HepG2 (cell line): Measurements from ENCODE around the gene KATNB1. TPM values are rescaled to one million over a fixed set of nuclear protein-coding genes. Genes with fewer than 3 reads are reported as not detected.

Source experiments
- ARHGAP35 ChIP-seq: sonication (generic); formaldehyde crosslinking; IDR thresholded peaks from 2 replicates; pipeline ENCODE4 v1.9.0; 2022; ENCODE audit warnings: mild to moderate bottlenecking, inconsistent platforms, moderate library complexity, missing genetic modification reagents, borderline replicate concordance
- ATAD3A ChIP-seq: sonication (generic); formaldehyde crosslinking; IDR thresholded peaks from 2 replicates; pipeline ENCODE4 v1.4.0; 2020; ENCODE audit warnings: missing genetic modification reagents
- CAMTA2 ChIP-seq: sonication (generic); formaldehyde crosslinking; IDR thresholded peaks from 2 replicates; pipeline ENCODE4 v1.4.0; 2020; ENCODE audit warnings: mild to moderate bottlenecking, missing genetic modification reagents, borderline replicate concordance
- FOXA1 ChIP-seq, 2 experiments: fragments of 450-650 bp in 1 of 2; sonication (generic) in 1 of 2; formaldehyde crosslinking in 1 of 2; IDR thresholded peaks; 2 replicates each; pipeline versions ENCODE4 v1.4.0 to v1.6.1; 2016 to 2020; ENCODE audit warnings: missing genetic modification reagents in 1 of 2
- HNF4G ChIP-seq, 2 experiments: sonication (generic) in 1 of 2; formaldehyde crosslinking in 1 of 2; IDR thresholded peaks; 2 replicates each; pipeline versions ENCODE4 v1.4.0 to v1.6.1; 2011 to 2020; ENCODE audit warnings: borderline replicate concordance in 2 of 2, low read depth in 2 of 2, mild to moderate bottlenecking in 2 of 2, low read length in 1 of 2, missing genetic modification reagents in 1 of 2, moderate library complexity in 1 of 2
- KLF13 ChIP-seq: sonication (generic); formaldehyde crosslinking; IDR thresholded peaks from 2 replicates; pipeline ENCODE4 v1.4.0; 2020; ENCODE audit warnings: mild to moderate bottlenecking, missing genetic modification reagents
- MBD4 ChIP-seq: IDR thresholded peaks from 2 replicates; pipeline ENCODE4 v1.6.1; 2012; ENCODE audit warnings: low read length, inconsistent platforms, borderline replicate concordance
- MIXL1 ChIP-seq: IDR thresholded peaks from 2 replicates; pipeline ENCODE4 v1.6.1; 2016
- MXD4 ChIP-seq: IDR thresholded peaks from 2 replicates; pipeline ENCODE4 v1.6.1; 2016; ENCODE audit warnings: mild to moderate bottlenecking, missing biosample characterization, missing genetic modification reagents
- NFE2L2 ChIP-seq: fragments of 150-350 bp; IDR thresholded peaks from 2 replicates; pipeline ENCODE4 v1.6.1; 2014; ENCODE audit warnings: low read length
- NFIB ChIP-seq: sonication (generic); formaldehyde crosslinking; IDR thresholded peaks from 2 replicates; pipeline ENCODE4 v1.9.0; 2021; ENCODE audit warnings: missing genetic modification reagents, mild to moderate bottlenecking, borderline replicate concordance
- PHF8 ChIP-seq: sonication (generic); formaldehyde crosslinking; IDR thresholded peaks from 2 replicates; pipeline ENCODE4 v1.5.0; 2020; ENCODE audit warnings: missing genetic modification reagents
- POGZ ChIP-seq: sonication (generic); formaldehyde crosslinking; IDR thresholded peaks from 2 replicates; pipeline ENCODE4 v1.4.0; 2020; ENCODE audit warnings: mild to moderate bottlenecking, missing genetic modification reagents
- TMF1 ChIP-seq: sonication (generic); formaldehyde crosslinking; IDR thresholded peaks from 2 replicates; pipeline ENCODE4 v1.8.1; 2022; ENCODE audit warnings: low read depth, missing genetic modification reagents
- ZNF124 ChIP-seq: sonication (generic); formaldehyde crosslinking; IDR thresholded peaks from 2 replicates; pipeline ENCODE4 v1.4.0; 2020; ENCODE audit warnings: missing genetic modification reagents
- ZNF292 ChIP-seq: sonication (generic); formaldehyde crosslinking; IDR thresholded peaks from 2 replicates; pipeline ENCODE4 v1.8.1; 2022; ENCODE audit warnings: mild to moderate bottlenecking, low read depth, missing genetic modification reagents, borderline replicate concordance
- ZNF331 ChIP-seq: sonication (generic); formaldehyde crosslinking; IDR thresholded peaks from 2 replicates; pipeline ENCODE4 v1.4.0; 2020; ENCODE audit warnings: missing genetic modification reagents
- ZNF382 ChIP-seq: sonication (generic); formaldehyde crosslinking; IDR thresholded peaks from 2 replicates; pipeline ENCODE4 v1.5.0; 2020; ENCODE audit warnings: missing genetic modification reagents, mild to moderate bottlenecking, borderline replicate concordance
- ZNF7 ChIP-seq: IDR thresholded peaks from 2 replicates; pipeline ENCODE4 v1.6.1; 2016; ENCODE audit warnings: missing biosample characterization, missing genetic modification reagents
- ZNF792 ChIP-seq: IDR thresholded peaks from 2 replicates; pipeline ENCODE4 v1.6.1; 2016
- ZNF878 ChIP-seq: sonication (generic); formaldehyde crosslinking; IDR thresholded peaks from 2 replicates; pipeline ENCODE4 v1.8.1; 2023; ENCODE audit warnings: mild to moderate bottlenecking, missing genetic modification reagents, moderate library complexity
- polyA plus RNA-seq, 8 experiments: library from polyadenylated mRNA; depleted of rRNA in 3 of 8; stranded (reverse) in 7 of 8; unstranded in 1 of 8; fragments of >200 nt; fragmentation: Illumina TruSeq in 4 of 8; extraction: Trizol in 4 of 8; gene quantifications; 2 replicates each; pipeline versions ENCODE4 v1.2.1 to v1.2.3, GENCODE V29; 2011 to 2016; ENCODE audit warnings: low read depth in 4 of 8, missing spikeins in 1 of 8, mixed read lengths in 1 of 8; ENCODE audit not compliant: insufficient read depth in 1 of 8
- total RNA-seq, 5 experiments: library from RNA; depleted of rRNA; stranded (reverse); fragments of >200 nt; fragmentation: Illumina TruSeq; extraction: Trizol; gene quantifications; 2 replicates each; pipeline ENCODE4 v1.2.3, GENCODE V29; 2016; ENCODE audit warnings: low read depth in 1 of 5
- TF ChIP-seq, protein P1 (sequence below): sonication (generic); formaldehyde crosslinking; conservative IDR thresholded peaks from 2 replicates; pipeline ENCODE4 v1.8.0; 2022; ENCODE audit warnings: low read depth, missing genetic modification reagents
- TF ChIP-seq, protein P2 (sequence below): IDR thresholded peaks from 2 replicates; pipeline ENCODE4 v1.6.1; 2012; ENCODE audit warnings: inconsistent platforms
- TF ChIP-seq, protein P3 (sequence below): IDR thresholded peaks from 2 replicates; pipeline ENCODE4 v1.4.0; 2020; ENCODE audit warnings: mild to moderate bottlenecking, missing genetic modification reagents
- TF ChIP-seq, protein P4 (sequence below): sonication (generic); formaldehyde crosslinking; IDR thresholded peaks from 2 replicates; pipeline ENCODE4 v1.5.0; 2020; ENCODE audit warnings: missing genetic modification reagents

The KATNB1 gene
- total and polyA plus RNA-seq, 2 of the 13 experiments (the other 11 are each of a cell fraction or from before 2014, with no cell fraction given), result 31.5 to 43.5 TPM

DNA sequence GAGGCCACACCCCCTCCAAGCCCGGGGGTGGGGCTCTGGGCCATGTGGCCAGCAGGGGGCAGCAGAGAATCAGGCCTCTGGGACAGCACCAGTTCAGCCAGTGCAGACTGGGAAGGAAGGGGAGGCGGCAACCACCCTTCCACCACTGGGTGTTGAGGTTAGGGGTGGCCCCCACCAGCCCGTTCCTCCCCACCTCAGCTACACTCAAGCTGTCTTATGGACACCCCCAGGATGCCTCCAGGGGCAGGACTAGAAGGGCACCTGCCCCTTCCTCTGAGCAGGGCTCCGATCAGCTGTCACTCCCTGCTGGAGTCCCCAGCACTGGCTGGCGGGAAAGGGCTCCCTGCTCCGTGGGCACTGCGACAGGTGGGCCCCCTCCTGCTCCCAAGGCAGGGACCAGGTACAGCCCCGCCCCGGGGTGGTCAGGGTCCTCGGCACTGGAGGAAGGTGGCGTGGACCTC is 21.8 kb downstream of the KATNB1 start (continued):
- TF ChIP-seq ZNF382 (no peak), CAMTA2 (CRISPR knock-in tag) (no peak), PHF8 (CRISPR knock-in tag) (peak; percentile 33; the same call in 1 of the 2 replicates), MIXL1 (CRISPR knock-in tag) (0 out of 2 replicates have a peak, but pooled peaks have one; percentile 47), ZNF124 (CRISPR knock-in tag) (no peak), ZNF7 (CRISPR knock-in tag) (no peak), NFE2L2 (no peak), MBD4 (no peak), POGZ (CRISPR knock-in tag) (no peak), ZNF792 (CRISPR knock-in tag) (0 out of 2 replicates have a peak, but pooled peaks have one; percentile 43), TMF1 (CRISPR knock-in tag) (peak; percentile 76; the same call in 1 of the 2 replicates), ZNF331 (CRISPR knock-in tag) (peak; percentile 72; the same call in 1 of the 2 replicates), KLF13 (CRISPR knock-in tag) (peak; percentile 64; the same call in 1 of the 2 replicates), ATAD3A (no peak), ZNF878 (CRISPR knock-in tag) (no peak), ZNF292 (CRISPR knock-in tag) (no peak), ARHGAP35 (CRISPR knock-in tag) (no peak), MXD4 (CRISPR knock-in tag) (peak; percentile 54; the same call in 1 of the 2 replicates), HNF4G (IDR thresholded peaks at IDR 0.05; ENCODE audit: borderline replicate concordance, low read depth, low read length) (no peak), HNF4G (CRISPR knock-in tag; IDR thresholded peaks at IDR 0.05; ENCODE audit: borderline replicate concordance, low read depth) (no peak; the same call in 1 of the 2 replicates), NFIB (CRISPR knock-in tag) (no peak), FOXA1 (IDR thresholded peaks at IDR 0.05) (no peak), FOXA1 (CRISPR knock-in tag; IDR thresholded peaks at IDR 0.05) (no peak)
- TF ChIP-seq, protein P1, sequence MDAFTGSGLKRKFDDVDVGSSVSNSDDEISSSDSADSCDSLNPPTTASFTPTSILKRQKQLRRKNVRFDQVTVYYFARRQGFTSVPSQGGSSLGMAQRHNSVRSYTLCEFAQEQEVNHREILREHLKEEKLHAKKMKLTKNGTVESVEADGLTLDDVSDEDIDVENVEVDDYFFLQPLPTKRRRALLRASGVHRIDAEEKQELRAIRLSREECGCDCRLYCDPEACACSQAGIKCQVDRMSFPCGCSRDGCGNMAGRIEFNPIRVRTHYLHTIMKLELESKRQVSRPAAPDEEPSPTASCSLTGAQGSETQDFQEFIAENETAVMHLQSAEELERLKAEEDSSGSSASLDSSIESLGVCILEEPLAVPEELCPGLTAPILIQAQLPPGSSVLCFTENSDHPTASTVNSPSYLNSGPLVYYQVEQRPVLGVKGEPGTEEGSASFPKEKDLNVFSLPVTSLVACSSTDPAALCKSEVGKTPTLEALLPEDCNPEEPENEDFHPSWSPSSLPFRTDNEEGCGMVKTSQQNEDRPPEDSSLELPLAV (CRISPR knock-in tag), result no peak
- TF ChIP-seq, protein P2, sequence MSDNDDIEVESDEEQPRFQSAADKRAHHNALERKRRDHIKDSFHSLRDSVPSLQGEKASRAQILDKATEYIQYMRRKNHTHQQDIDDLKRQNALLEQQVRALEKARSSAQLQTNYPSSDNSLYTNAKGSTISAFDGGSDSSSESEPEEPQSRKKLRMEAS, result no peak
- TF ChIP-seq, protein P3, sequence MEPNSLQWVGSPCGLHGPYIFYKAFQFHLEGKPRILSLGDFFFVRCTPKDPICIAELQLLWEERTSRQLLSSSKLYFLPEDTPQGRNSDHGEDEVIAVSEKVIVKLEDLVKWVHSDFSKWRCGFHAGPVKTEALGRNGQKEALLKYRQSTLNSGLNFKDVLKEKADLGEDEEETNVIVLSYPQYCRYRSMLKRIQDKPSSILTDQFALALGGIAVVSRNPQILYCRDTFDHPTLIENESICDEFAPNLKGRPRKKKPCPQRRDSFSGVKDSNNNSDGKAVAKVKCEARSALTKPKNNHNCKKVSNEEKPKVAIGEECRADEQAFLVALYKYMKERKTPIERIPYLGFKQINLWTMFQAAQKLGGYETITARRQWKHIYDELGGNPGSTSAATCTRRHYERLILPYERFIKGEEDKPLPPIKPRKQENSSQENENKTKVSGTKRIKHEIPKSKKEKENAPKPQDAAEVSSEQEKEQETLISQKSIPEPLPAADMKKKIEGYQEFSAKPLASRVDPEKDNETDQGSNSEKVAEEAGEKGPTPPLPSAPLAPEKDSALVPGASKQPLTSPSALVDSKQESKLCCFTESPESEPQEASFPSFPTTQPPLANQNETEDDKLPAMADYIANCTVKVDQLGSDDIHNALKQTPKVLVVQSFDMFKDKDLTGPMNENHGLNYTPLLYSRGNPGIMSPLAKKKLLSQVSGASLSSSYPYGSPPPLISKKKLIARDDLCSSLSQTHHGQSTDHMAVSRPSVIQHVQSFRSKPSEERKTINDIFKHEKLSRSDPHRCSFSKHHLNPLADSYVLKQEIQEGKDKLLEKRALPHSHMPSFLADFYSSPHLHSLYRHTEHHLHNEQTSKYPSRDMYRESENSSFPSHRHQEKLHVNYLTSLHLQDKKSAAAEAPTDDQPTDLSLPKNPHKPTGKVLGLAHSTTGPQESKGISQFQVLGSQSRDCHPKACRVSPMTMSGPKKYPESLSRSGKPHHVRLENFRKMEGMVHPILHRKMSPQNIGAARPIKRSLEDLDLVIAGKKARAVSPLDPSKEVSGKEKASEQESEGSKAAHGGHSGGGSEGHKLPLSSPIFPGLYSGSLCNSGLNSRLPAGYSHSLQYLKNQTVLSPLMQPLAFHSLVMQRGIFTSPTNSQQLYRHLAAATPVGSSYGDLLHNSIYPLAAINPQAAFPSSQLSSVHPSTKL (CRISPR knock-in tag), result peak; percentile 43; the same call in 1 of the 2 replicates
- TF ChIP-seq, protein P4, sequence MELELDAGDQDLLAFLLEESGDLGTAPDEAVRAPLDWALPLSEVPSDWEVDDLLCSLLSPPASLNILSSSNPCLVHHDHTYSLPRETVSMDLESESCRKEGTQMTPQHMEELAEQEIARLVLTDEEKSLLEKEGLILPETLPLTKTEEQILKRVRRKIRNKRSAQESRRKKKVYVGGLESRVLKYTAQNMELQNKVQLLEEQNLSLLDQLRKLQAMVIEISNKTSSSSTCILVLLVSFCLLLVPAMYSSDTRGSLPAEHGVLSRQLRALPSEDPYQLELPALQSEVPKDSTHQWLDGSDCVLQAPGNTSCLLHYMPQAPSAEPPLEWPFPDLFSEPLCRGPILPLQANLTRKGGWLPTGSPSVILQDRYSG, result no peak
